ENCODE results near the gene CHURC1.

DNA sequence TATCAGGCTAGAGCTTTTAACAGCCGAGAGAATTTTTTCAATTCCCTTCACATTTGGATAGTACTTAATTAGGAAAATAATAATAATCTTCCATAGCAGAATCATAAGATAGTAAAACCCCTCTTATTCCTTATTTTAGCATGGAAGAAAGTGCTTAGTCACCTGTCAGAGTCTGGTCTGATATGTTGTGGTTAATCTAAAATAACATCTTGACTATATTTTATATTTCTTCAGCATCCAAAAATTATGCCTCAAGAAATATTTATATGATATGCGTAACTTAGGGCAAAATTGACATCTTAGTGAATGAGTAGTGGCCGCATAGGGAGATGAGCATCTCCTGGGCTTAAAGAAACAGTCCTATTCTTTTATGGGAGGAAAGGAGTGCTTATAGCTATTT lies 12.8 kb downstream of the CHURC1 start:
- TF ChIP-seq, protein P1, sequence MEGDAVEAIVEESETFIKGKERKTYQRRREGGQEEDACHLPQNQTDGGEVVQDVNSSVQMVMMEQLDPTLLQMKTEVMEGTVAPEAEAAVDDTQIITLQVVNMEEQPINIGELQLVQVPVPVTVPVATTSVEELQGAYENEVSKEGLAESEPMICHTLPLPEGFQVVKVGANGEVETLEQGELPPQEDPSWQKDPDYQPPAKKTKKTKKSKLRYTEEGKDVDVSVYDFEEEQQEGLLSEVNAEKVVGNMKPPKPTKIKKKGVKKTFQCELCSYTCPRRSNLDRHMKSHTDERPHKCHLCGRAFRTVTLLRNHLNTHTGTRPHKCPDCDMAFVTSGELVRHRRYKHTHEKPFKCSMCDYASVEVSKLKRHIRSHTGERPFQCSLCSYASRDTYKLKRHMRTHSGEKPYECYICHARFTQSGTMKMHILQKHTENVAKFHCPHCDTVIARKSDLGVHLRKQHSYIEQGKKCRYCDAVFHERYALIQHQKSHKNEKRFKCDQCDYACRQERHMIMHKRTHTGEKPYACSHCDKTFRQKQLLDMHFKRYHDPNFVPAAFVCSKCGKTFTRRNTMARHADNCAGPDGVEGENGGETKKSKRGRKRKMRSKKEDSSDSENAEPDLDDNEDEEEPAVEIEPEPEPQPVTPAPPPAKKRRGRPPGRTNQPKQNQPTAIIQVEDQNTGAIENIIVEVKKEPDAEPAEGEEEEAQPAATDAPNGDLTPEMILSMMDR (IDR thresholded peaks at IDR 0.05; ENCODE audit: borderline replicate concordance, extremely low read depth, low read length, poor library complexity, severe bottlenecking) = no peak
- no peak for TF ChIP-seq EZH2 (IDR thresholded peaks at IDR 0.05; ENCODE audit: borderline replicate concordance, low read depth, low read length, severe bottlenecking)
